Middle frontal gyrus (tissue), 1 donor: Measurements from ENCODE around the gene FAM124B.

Experiments
- DNase-seq: peaks from one replicate; pipeline ENCODE4 v3.0.0-alpha.2; 2015; ENCODE audit warnings: low spot score; ENCODE audit errors: extremely low spot score

Gene FAM124B

GRCh38 chr2:224401641-224402342 is at the start of gene FAM124B:
FAM124B (minus strand) TSS chr2:224402107; CDS start chr2:224401768, 339 bp downstream.
- DNase-seq = no peak

GRCh38 chr2:224449212-224450147 is 47.6 kb upstream of the FAM124B start:
- DNase-seq = no peak

- no peak for DNase-seq
These were observed 46.3 kb upstream of the FAM124B start for GRCh38 chr2:224448236-224448635.

- DNase-seq = no peak
These were observed 42.9 kb upstream of the FAM124B start for GRCh38 chr2:224444783-224445182.

GRCh38 chr2:224444021-224444420 is 42.1 kb upstream of the FAM124B start:
- no peak for DNase-seq

- no peak for DNase-seq
These were observed 40.4 kb upstream of the FAM124B start for GRCh38 chr2:224442071-224442967.

- DNase-seq = no peak
These were observed 39.1 kb upstream of the FAM124B start for GRCh38 chr2:224440988-224441387.

- DNase-seq = no peak
These were observed 36.8 kb upstream of the FAM124B start for GRCh38 chr2:224438726-224439125.

- DNase-seq = no peak
These were observed 34.7 kb upstream of the FAM124B start for GRCh38 chr2:224436634-224437033.

- no peak for DNase-seq
These were observed 32.7 kb upstream of the FAM124B start for GRCh38 chr2:224434618-224435017.

GRCh38 chr2:224433442-224433841 is 31.5 kb upstream of the FAM124B start:
- no peak for DNase-seq

GRCh38 chr2:224432003-224432579 is 30.2 kb upstream of the FAM124B start:
- no peak for DNase-seq

- no peak for DNase-seq
These were observed 27.5 kb upstream of the FAM124B start for GRCh38 chr2:224429441-224429810.

GRCh38 chr2:224428787-224429440 is 27.0 kb upstream of the FAM124B start:
- DNase-seq = no peak

GRCh38 chr2:224427471-224427870 is 25.6 kb upstream of the FAM124B start:
- no peak for DNase-seq

- DNase-seq = no peak
These were observed 24.7 kb upstream of the FAM124B start for GRCh38 chr2:224426656-224427055.

GRCh38 chr2:224421065-224421464 is 19.2 kb upstream of the FAM124B start:
- DNase-seq = no peak

- no peak for DNase-seq
These were observed 16.0 kb upstream of the FAM124B start for GRCh38 chr2:224417947-224418346.

- no peak for DNase-seq
These were observed 15.4 kb upstream of the FAM124B start for GRCh38 chr2:224417361-224417729.

- no peak for DNase-seq
These were observed 14.9 kb upstream of the FAM124B start for GRCh38 chr2:224416656-224417360.
